HL-60/S4 (cell line): ENCODE results near the gene M1AP.

Experiments
- in situ Hi-C: fragments of 300-500 bp; cut with MboI; formaldehyde crosslinking; loops from 2 replicates; pipeline ENCODE4 v1.14.3; 2022; ENCODE audit warnings: low sequenced_read_pairs

M1AP gene

GRCh38 chr2:74511104-74511989 lies 136.8 kb downstream of the M1AP start:
- in situ Hi-C loops: no loop called here

DNA sequence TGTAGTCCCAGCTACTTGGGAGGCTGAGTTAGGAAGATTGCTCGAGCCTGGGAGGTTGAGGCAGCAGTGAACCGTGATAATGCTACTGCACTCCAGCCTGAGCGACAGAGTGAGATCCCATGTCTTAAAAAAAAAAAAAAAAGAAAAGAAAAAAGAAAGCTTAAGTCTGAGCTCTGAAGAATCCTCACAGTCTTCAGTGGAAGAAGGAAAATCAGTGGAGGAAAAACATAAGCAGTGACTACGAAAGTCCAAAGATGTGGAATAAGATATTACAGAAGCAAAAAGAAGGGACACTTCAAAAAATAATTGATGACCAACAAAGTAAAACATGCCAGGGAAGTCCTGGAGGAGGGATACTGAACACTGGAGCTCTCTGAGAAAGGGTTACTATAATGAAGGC lies 137.9 kb downstream of the M1AP start:
- in situ Hi-C loops: no loop called here

DNA sequence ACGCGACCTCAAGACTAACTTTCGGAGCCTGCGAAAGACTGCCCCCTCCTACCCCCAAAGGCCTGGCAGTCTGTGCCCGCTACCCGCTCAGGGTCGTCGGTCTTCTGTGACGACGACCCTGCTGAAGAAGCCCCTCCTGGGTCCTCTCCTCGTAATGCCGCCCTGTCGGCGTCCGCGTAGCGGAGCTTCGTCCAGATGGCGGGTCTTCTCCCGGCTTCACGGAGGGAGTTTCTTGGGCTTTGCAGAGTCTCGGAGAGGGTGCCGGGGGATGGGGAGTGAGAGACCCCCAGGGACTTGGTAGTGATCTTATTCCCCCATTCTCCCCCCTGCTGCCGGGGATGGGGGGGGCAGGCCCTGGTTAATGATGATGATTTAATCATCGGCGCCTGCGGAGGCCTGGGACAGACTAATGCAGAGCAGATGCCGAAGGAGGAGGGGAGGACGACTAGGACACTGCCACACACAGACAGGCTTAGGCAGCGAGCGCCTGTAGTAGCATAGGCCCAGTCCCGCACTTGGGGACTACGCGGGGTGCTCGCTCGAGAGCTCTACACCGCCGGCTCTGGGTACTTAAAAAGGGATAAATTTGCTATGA lies 140.1 kb downstream of the M1AP start:
- in situ Hi-C loops: no loop called here
